Activated CD8-positive, alpha-beta memory T cell treated with anti-CD3 and anti-CD28 coated beads, Interleukin-2, amount 10 ng/mL, durations not matched to agents 7 days and 5 days (primary cell): Measurements from ENCODE around the gene SRSF10. TPM values are rescaled to one million over a fixed set of nuclear protein-coding genes. Genes with fewer than 3 reads are reported as not detected.

ENCODE experiments used
- ATAC-seq: fragments of 150-1000 bp; cut with Tn5 transposase; one replicate; pipeline ENCODE4 v1.10.0; 2021; ENCODE audit warnings: moderate library complexity
- CTCF ChIA-PET: fragments of 350-600 bp; sonication (Branson Sonifier 250); formaldehyde crosslinking; loops from one replicate; lab custom pipeline; 2021; ENCODE audit warnings: antibody characterized with exemption; lab: Charles Lee
- DNase-seq: peaks from one replicate; pipeline ENCODE4 v3.0.0-alpha.2; 2020
- H3K27ac Mint-ChIP-seq: one replicate; pipeline ENCODE4 v1.8.0; 2021; ENCODE audit warnings: mild to moderate bottlenecking, mixed read lengths
- H3K27me3 Mint-ChIP-seq: one replicate; pipeline ENCODE4 v1.8.0; 2021; ENCODE audit warnings: mixed read lengths
- H3K36me3 Mint-ChIP-seq: one replicate; pipeline ENCODE4 v1.8.0; 2021; ENCODE audit warnings: mild to moderate bottlenecking, mixed read lengths
- H3K4me1 Mint-ChIP-seq: one replicate; pipeline ENCODE4 v1.8.0; 2021; ENCODE audit warnings: mixed read lengths
- H3K4me3 Mint-ChIP-seq: one replicate; pipeline ENCODE4 v1.8.0; 2021; ENCODE audit warnings: mild to moderate bottlenecking, moderate library complexity, mixed read lengths
- H3K9me3 Mint-ChIP-seq: one replicate; pipeline ENCODE4 v1.8.0; 2022; ENCODE audit warnings: low read depth, mixed read lengths
- total RNA-seq, 2 experiments: library from RNA; stranded (reverse); gene quantifications; one replicate each; pipeline ENCODE4 v1.2.3, GENCODE V29; 2021

The SRSF10 gene
- total RNA-seq, 2 experiments from 2014 or later: 221 to 226 TPM

DNA sequence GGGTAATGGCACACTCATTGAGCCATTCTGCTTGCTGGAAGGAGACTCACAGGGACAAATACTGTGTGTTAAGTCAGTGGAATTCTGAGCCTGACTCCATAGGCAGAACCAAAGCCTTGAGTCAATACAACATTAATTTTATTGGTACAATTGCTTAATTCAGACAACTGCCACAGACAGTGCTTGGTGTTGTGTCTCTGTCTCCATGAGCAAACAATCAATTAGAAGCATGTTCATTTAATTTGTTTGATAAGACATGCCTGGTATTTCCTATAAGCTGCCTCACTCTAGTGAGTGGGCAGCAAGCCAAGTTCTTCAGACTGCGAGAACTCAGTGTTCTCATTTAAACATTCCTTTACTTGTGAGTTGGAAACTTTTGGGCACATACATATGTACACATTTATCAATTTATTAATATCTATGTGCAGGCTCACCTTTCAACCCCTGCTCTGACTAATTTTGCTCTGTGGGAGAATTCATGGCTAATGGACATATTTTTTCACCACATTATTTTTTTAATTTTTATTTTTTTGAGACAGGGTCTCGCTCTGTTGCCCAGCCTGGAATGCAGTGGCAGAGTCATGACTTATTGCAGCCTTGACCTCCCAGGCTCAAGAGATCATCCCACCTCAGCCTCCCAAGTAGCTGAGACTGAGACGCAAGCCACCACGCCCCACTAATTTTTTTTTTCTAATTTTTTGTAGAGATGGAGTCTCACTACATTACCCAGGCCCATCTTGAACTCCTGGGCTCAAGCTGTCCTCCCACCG lies 4.5 kb upstream of the SRSF10 start:
- Mint-ChIP-seq H3K4me3 (no peak overlapping the region), H3K9me3 (no peaks in the 10 kb centered on the region), H3K27ac (no peak overlapping the region), H3K4me1 (peaks cover 17% of the 10 kb centered on the region), H3K27me3 (no peaks in the 10 kb centered on the region), H3K36me3 (peaks cover 1% of the 10 kb centered on the region)
- no peak for DNase-seq
- CTCF ChIA-PET: no interaction called here
- no peak for ATAC-seq

DNA sequence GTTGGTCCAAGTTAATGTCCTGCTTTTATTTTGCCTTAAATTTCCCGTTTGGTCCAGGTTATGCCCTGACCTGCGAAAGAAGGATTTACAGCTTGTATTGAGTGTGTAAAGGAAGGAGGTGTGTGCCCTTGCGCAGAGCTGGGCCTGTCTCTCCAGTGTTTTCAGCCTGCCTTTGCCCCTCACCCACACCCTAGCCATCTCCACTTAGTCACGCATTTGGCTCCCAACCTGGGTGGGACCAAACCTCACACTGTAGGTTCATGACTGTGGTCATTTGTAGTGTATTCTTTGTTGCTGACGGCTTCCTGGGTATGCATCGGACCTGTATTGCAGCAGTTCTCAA lies 572 bp upstream of the SRSF10 start:
- H3K27ac Mint-ChIP-seq: peak overlapping the region; percentile 94
- no peaks in the 10 kb centered on the region for H3K27me3 Mint-ChIP-seq
- H3K36me3 Mint-ChIP-seq: peaks cover 32% of the 10 kb centered on the region
- no peaks in the 10 kb centered on the region for H3K9me3 Mint-ChIP-seq
- peak; percentile 79 for DNase-seq
- peak; percentile 38 for ATAC-seq
- H3K4me3 Mint-ChIP-seq: peak overlapping the region; percentile 98
- CTCF ChIA-PET: interaction anchor here (1.3 to 2.6 kb wide), 5 partner anchors 10 to 23 kb away, joined by 3 to 13 read pairs (median 7); partner anchors contain the start of gene PNRC2
- peaks cover 34% of the 10 kb centered on the region for H3K4me1 Mint-ChIP-seq

DNA sequence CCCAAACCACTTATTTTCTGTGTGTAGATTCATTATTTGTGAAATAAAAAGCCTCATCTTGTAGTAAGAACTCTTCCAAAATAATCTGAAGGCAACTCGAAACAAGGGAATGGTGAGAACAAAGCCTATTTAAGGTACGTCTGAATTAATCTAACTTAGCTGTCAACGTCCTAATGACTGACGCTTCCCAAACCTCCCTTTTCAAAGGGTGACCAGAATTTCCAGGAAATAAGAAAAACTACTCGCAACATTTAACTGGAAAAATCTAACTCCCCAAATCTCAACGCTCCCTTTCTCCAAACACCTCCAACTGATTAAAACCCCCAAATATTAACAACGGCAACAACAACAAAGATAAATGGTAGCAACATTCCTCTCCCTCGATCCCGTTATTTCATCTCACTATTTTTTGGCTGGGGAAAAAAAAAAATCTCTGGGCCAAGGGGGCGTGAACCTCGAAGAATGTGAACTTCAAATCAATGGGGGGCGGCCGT lies 693 bp downstream of the SRSF10 start:
- peak overlapping the region; percentile 94 for H3K27ac Mint-ChIP-seq
- H3K27me3 Mint-ChIP-seq: no peaks in the 10 kb centered on the region
- H3K9me3 Mint-ChIP-seq: no peaks in the 10 kb centered on the region
- CTCF ChIA-PET: interaction anchor here (1.0 to 2.6 kb wide), 4 partner anchors 11 to 22 kb away, joined by 3 to 13 read pairs (median 6); partner anchors contain the start of gene PNRC2
- DNase-seq (no peak), ATAC-seq (no peak)
- peaks cover 40% of the 10 kb centered on the region for H3K36me3 Mint-ChIP-seq
- H3K4me3 Mint-ChIP-seq: peak overlapping the region; percentile 98
- H3K4me1 Mint-ChIP-seq: peaks cover 42% of the 10 kb centered on the region

DNA sequence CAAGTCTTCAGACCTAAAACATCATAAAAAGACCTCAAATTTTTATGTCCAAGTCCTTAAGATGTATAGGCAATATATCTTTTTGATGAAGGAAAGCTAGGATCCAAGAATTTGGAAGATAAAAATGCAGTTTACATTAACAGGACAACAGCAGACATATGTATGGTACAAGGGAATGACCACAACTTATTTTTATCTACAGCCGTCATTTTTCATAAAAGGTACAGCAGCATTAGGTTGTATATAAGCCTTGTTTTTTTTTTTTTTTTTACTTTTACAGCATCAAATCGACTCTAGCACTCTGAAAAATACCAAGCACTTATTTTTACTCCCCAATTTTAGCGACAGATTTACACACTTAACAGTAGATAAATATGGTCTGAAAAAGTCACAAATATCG lies 1.3 kb downstream of the SRSF10 start:
- peaks cover 47% of the 10 kb centered on the region for H3K4me1 Mint-ChIP-seq
- ATAC-seq (no peak), DNase-seq (no peak)
- H3K27me3 Mint-ChIP-seq: no peaks in the 10 kb centered on the region
- H3K4me3 Mint-ChIP-seq: peak overlapping the region; percentile 98
- H3K9me3 Mint-ChIP-seq: no peaks in the 10 kb centered on the region
- H3K27ac Mint-ChIP-seq: peak overlapping the region; percentile 94
- H3K36me3 Mint-ChIP-seq: peaks cover 46% of the 10 kb centered on the region
- CTCF ChIA-PET: interaction anchor here (1.0 to 2.6 kb wide), 3 partner anchors 10 to 19 kb away, joined by 3 to 13 read pairs (median 8); partner anchors contain the start of gene PNRC2

DNA sequence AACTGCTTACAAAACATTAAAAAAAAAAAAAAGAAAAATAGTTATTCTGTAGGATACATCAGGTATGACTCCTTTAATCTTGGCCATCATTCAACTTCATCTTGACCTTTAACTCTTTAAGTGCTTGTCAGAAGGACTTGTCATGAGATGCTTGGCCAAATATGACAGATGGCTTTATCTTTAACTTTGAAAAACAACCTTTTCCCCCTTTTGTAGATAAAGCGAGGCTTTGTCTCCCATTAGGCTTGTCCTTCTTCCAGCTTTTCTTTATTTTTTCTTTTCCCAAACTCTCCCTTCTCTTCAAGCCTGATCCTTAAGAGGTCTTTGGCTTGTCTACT lies 2.3 kb downstream of the SRSF10 start:
- CTCF ChIA-PET: interaction anchor here (1.2 to 3.4 kb wide), 3 partner anchors 13 to 50 kb away, joined by 4 to 24 read pairs (median 14); partner anchors contain the start of gene PNRC2
- H3K27ac Mint-ChIP-seq: peak overlapping the region; percentile 94
- DNase-seq: no peak
- ATAC-seq: no peak
- H3K4me3 Mint-ChIP-seq: peak overlapping the region; percentile 98
- H3K4me1 Mint-ChIP-seq: peaks cover 52% of the 10 kb centered on the region
- no peaks in the 10 kb centered on the region for H3K9me3 Mint-ChIP-seq
- H3K36me3 Mint-ChIP-seq: peaks cover 53% of the 10 kb centered on the region
- no peaks in the 10 kb centered on the region for H3K27me3 Mint-ChIP-seq

DNA sequence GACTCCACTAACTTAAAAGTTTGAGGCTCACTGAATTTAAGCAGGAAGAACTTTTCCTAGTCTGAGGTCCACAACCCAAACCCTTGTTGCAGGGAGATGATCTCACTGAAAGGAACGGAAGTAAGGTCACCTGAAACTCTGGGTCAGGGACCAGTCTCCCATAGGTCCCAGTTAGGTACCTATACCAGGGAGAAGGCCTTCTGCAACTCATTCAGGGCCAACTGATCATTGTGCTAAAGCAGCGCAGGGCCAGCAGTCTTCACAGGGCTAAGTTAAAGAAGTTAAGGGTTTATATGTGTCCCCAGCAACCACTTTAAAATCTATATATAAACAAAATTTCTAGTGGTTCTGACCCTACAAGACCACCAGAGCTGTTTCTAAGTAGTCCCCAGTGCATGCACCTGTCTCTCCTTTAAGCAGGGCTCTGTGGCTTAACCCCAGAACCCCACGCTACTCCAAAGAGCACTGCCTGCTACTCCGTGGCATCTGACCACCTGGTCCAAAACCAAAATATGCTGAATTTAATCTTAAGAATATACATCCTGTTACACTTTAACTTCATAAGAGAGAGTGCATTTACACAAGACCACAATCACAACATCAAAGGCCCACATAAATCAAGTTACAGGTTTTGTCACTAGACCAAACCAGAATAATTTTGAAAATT lies 2.8 kb downstream of the SRSF10 start:
- ATAC-seq (no peak), DNase-seq (no peak)
- H3K4me1 Mint-ChIP-seq: peaks cover 54% of the 10 kb centered on the region
- no peaks in the 10 kb centered on the region for H3K27me3 Mint-ChIP-seq
- peak overlapping the region; percentile 98 for H3K4me3 Mint-ChIP-seq
- CTCF ChIA-PET: interaction anchor here (1.2 to 3.4 kb wide), 3 partner anchors 12 to 51 kb away, joined by 4 to 24 read pairs (median 14); partner anchors contain the start of gene PNRC2
- no peaks in the 10 kb centered on the region for H3K9me3 Mint-ChIP-seq
- peak overlapping the region; percentile 84 for H3K27ac Mint-ChIP-seq
- H3K36me3 Mint-ChIP-seq: peaks cover 55% of the 10 kb centered on the region

DNA sequence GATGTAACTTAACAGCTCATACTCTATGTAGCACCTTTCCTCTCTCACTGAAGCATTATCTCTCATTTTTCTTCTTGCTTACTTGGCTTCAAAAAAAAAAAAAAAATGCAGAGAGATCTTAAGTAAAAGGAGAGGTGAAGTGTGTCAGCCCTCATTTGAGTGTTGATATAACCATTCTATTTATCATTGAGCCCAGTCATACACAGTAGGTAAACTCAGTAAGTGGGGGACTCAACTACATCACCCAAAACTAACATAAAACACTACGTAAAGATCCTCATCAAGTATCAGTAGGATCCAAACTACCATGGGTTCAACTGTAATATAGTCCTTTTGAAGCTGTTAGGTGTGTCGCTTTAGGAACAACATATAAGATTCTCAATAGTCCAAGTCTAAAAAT lies 12.3 kb downstream of the SRSF10 start:
- DNase-seq (no peak), ATAC-seq (no peak)
- H3K36me3 Mint-ChIP-seq: peaks cover 64% of the 10 kb centered on the region
- H3K4me3 Mint-ChIP-seq: no peak overlapping the region
- CTCF ChIA-PET: interaction anchor here (1.3 to 1.9 kb wide), 3 partner anchors 11 to 448 kb away, joined by 3 to 7 read pairs (median 3); partner anchors contain the start of genes NIPAL3 and SRSF10
- H3K27me3 Mint-ChIP-seq: no peaks in the 10 kb centered on the region
- peaks cover 62% of the 10 kb centered on the region for H3K4me1 Mint-ChIP-seq
- peak overlapping the region; percentile 62 for H3K27ac Mint-ChIP-seq
- H3K9me3 Mint-ChIP-seq: no peaks in the 10 kb centered on the region

DNA sequence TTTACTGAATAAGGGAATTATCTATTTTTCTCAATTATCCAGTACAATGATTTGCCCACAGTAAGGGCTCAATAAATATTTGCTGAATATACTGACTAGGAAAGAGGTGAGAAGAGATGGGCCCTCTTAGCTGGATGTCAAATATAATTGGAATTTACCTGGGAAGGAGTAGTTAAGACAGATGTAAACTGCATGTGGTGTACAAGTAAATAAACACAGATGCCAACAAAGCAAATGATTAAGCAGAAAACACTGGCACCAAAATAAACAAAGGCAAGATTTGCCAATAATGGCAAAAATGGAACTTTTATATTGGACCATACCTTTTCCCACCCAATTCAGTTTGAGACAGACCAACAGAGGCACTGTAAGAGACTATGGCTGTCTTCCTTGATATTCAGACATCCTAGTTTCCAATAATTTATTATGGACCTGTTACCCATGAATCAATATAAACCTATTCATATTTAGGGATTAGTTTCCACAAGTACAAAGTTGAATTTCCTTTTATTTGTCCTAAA lies 13.1 kb downstream of the SRSF10 start:
- peak overlapping the region; percentile 62 for H3K27ac Mint-ChIP-seq
- no peak overlapping the region for H3K4me3 Mint-ChIP-seq
- ATAC-seq: no peak
- H3K27me3 Mint-ChIP-seq: no peaks in the 10 kb centered on the region
- no peaks in the 10 kb centered on the region for H3K9me3 Mint-ChIP-seq
- DNase-seq: no peak
- H3K4me1 Mint-ChIP-seq: peaks cover 63% of the 10 kb centered on the region
- peaks cover 64% of the 10 kb centered on the region for H3K36me3 Mint-ChIP-seq
- CTCF ChIA-PET: interaction anchor here (1.3 to 4.6 kb wide), 2 partner anchors 10 to 448 kb away, joined by 3 to 24 read pairs; partner anchors contain the start of gene NIPAL3

DNA sequence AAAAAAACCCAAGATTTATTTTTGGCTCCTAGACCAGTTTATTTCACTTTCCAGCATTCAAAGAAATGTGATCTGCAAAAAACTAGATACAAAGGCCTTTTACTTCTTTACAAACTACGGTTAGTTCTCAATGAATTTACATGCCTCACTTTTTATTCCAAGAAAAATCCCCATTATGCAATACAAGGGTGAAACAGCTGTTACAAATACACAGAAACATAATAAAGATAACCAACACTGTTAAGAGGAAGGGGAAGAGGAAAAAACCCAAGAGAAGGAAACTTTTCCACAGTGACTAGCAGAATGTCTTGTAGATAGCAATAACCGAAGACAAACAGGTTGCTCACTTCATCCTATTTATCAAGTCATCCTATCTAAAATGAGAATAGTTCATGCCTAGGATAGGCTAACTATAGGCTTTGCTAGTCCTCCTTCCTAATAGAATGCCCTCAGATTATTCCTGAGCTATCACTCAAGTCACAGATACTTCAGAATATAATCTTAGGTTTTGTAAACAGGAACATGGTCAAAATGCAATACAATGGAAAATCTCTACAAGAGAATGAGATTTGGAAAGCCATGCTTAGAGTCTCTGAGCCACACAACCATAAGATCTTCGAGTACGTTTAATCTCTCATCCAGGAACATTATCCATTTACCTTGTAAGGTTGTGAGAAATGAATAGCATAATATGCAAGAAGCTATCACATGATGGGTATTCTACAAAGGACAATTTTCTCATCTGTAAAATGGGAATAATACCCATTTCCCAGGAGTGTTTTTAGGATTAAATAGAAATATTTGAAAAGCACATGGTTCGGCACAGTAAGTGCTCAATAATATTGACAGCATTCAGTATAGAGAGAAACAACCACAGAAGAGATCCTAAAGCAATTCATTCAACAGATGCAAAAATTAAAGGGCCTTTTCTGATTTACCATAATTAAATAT lies 15.1 kb downstream of the SRSF10 start:
- H3K4me1 Mint-ChIP-seq: peaks cover 65% of the 10 kb centered on the region
- DNase-seq: no peak
- peak overlapping the region; percentile 84 for H3K27ac Mint-ChIP-seq
- ATAC-seq: peak; percentile 11
- CTCF ChIA-PET: interaction anchor here (0.9 to 4.6 kb wide), 3 partner anchors 12 to 194 kb away, joined by 3 to 24 read pairs (median 8); partner anchors contain the start of gene SRSF10
- no peaks in the 10 kb centered on the region for H3K27me3 Mint-ChIP-seq
- peaks cover 72% of the 10 kb centered on the region for H3K36me3 Mint-ChIP-seq
- no peak overlapping the region for H3K4me3 Mint-ChIP-seq
- H3K9me3 Mint-ChIP-seq: no peaks in the 10 kb centered on the region

DNA sequence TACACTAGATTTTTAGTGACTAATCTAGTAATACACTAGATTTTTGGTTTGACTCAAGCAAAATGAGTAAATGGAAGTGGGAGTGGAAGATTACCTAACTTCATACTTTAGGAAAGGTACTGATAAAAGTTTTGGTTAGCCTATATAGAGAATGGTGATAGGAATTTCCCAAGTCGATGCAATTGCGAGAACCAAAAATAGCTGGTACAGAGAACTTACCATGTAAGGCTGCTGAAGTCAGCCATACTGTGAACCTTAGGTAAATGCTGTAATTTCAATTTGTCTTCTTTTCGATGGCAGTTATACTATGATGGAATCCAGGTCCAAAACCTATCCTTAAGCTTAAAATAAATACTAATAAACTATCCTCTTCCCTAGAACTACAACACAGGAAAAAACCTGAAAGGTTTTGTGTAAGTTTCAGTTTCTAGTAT lies 15.9 kb downstream of the SRSF10 start:
- no peaks in the 10 kb centered on the region for H3K9me3 Mint-ChIP-seq
- CTCF ChIA-PET: interaction anchor here (0.9 to 4.6 kb wide), 4 partner anchors 12 to 193 kb away, joined by 3 to 24 read pairs (median 6); partner anchors contain the start of gene SRSF10
- peaks cover 69% of the 10 kb centered on the region for H3K36me3 Mint-ChIP-seq
- H3K4me3 Mint-ChIP-seq: no peak overlapping the region
- ATAC-seq (no peak), DNase-seq (no peak)
- peak overlapping the region; percentile 84 for H3K27ac Mint-ChIP-seq
- H3K27me3 Mint-ChIP-seq: no peaks in the 10 kb centered on the region
- H3K4me1 Mint-ChIP-seq: peaks cover 60% of the 10 kb centered on the region

DNA sequence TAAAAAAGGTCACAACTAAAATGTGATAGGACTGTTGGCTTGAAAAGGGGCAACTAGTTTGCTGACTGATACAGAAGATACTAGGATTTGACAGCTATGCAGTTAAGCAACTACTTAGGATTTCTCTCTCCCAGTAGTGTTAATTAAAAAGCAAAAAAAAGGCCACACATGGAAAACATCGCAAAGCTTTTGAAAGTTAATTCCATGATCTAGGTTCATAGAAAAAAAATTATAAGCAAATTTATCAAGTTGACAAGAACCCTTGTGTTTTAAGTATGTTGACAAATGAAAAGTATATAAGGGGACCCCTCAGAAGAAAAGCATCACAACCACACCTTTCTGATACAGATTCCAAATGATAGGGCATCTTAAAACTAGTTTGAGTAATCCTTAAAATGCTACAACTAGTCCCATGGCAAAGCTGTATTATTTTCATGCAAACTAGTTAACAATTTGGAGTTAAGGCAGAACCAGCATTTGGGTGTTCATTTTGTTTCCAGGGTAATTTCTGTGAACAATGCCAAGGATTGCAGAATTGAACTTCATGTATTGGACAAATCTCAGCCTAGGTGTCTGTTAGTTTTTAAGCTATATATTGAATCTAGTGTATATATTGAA lies 16.4 kb downstream of the SRSF10 start:
- ATAC-seq: no peak
- CTCF ChIA-PET: interaction anchor here (0.9 to 4.6 kb wide), 3 partner anchors 13 to 109 kb away, joined by 3 to 24 read pairs (median 8); partner anchors contain the start of gene SRSF10
- Mint-ChIP-seq H3K9me3 (no peaks in the 10 kb centered on the region), H3K36me3 (peaks cover 67% of the 10 kb centered on the region), H3K4me3 (no peak overlapping the region), H3K27ac (peak overlapping the region; percentile 84), H3K4me1 (peaks cover 61% of the 10 kb centered on the region), H3K27me3 (no peaks in the 10 kb centered on the region)
- no peak for DNase-seq
